Sigmoid colon (tissue), 7 donors: ENCODE results near the gene EFCAB8. TPM values are rescaled to one million over a fixed set of nuclear protein-coding genes. Genes with fewer than 3 reads are reported as not detected.
"Not testable (repeated sequence)": the region's sequence is repeated elsewhere in the genome, so short reads cannot be mapped to it uniquely, and the experiment has no call there.

ENCODE experiments used
- DNase-seq: peaks from one replicate; pipeline ENCODE4 v3.0.0-alpha.2; 2019
- H3K27ac ChIP-seq, 4 donors: fragments of 200-600 bp; sonication (generic); one replicate each; pipeline ENCODE4 v1.5.1; 2016 to 2019; ENCODE audit warnings: mild to moderate bottlenecking in 1 of 4
- H3K27me3 ChIP-seq, 3 donors: fragments of 200-600 bp; sonication (generic); one replicate each; pipeline ENCODE4 v1.5.1; 2019; ENCODE audit warnings: mild to moderate bottlenecking in 1 of 3
- H3K36me3 ChIP-seq, 4 donors: fragments of 200-600 bp; sonication (generic); one replicate each; pipeline ENCODE4 v1.5.1; 2016 to 2019
- H3K4me1 ChIP-seq, 4 donors: fragments of 200-600 bp; sonication (generic); one replicate each; pipeline ENCODE4 v1.5.1; 2017 to 2019
- H3K4me3 ChIP-seq, 4 donors: fragments of 200-600 bp; sonication (generic); one replicate each; pipeline ENCODE4 v1.5.1; 2017 to 2019; ENCODE audit warnings: mild to moderate bottlenecking in 2 of 4, moderate library complexity in 1 of 4
- H3K9me3 ChIP-seq, 4 donors: fragments of 200-600 bp in 3 of 4; sonication (generic) in 3 of 4; one replicate each; pipeline versions ENCODE4 v1.5.1 to v1.6.1; 2013 to 2019
- CTCF ChIP-seq, 4 experiments: fragments of 450-650 bp in 3 of 4; fragments of 200-600 bp in 1 of 4; IDR thresholded peaks; one replicate each; pipeline ENCODE4 v1.5.1; 2016 to 2019; ENCODE audit warnings: antibody characterized with exemption in 4 of 4, mild to moderate bottlenecking in 3 of 4, moderate library complexity in 2 of 4
- EP300 ChIP-seq, 4 donors: sonication (generic); formaldehyde crosslinking; IDR thresholded peaks; one replicate each; pipeline ENCODE4 v1.6.1; 2017; ENCODE audit warnings: antibody characterized with exemption in 4 of 4
- POLR2A ChIP-seq, 2 donors: fragments of 450-650 bp; IDR thresholded peaks; one replicate each; pipeline ENCODE4 v1.6.1; 2016; ENCODE audit warnings: antibody characterized with exemption in 2 of 2, mild to moderate bottlenecking in 2 of 2, moderate library complexity in 2 of 2
- POLR2AphosphoS5 ChIP-seq, 4 donors: sonication (generic); formaldehyde crosslinking; IDR thresholded peaks; one replicate each; pipeline ENCODE4 v1.6.1; 2017; ENCODE audit warnings: antibody characterized with exemption in 4 of 4
- WGBS, 2 donors: extraction: QIAGEN DNeasy Blood & Tissue Kit; methylation state at CpG; one replicate each; pipeline ENCODE4 v1.1.7; 2013; 5-methylcytosine and 5-hydroxymethylcytosine counted together
- intact Hi-C: fragments of 100-400 bp; cut with DNase I; formaldehyde crosslinking; loops from one replicate; pipeline ENCODE4 v1.15.1; 2023
- polyA plus RNA-seq, 3 donors: library from polyadenylated mRNA; stranded (reverse); fragments of 200-250 nt; gene quantifications; one replicate each; pipeline ENCODE4 v1.2.3, GENCODE V29; 2013
- total RNA-seq, 4 donors: library from RNA; depleted of rRNA; stranded (reverse); fragments of >200 nt; gene quantifications; one replicate each; pipeline ENCODE4 v1.1.0, GENCODE V29; 2016
- donor health status: healthy with polysubstance abuse.
- donor health status: Bipolar disorder and iron deficiency.
- donor health status: healthy.

Gene EFCAB8
- total and polyA plus RNA-seq, 7 donors: 0.06 to 0.83 (median 0.60) TPM; not detected in 3

GRCh38 chr20:32943490-32944052 lies 84.8 kb downstream of the EFCAB8 start:
- no peak for DNase-seq
- 79 to 89% methylated on average over 7 of the region's 7 CpGs for WGBS, 2 donors
- no peaks in the 10 kb centered on the region for H3K4me1 ChIP-seq
- intact Hi-C loops: no loop called here
- no peaks in the 10 kb centered on the region for H3K27me3 ChIP-seq
- no peaks in the 10 kb centered on the region for H3K9me3 ChIP-seq
- H3K36me3 ChIP-seq: no peaks in the 10 kb centered on the region
- TF ChIP-seq CTCF (IDR thresholded peaks at IDR 0.05) (no peak), POLR2A (IDR thresholded peaks at IDR 0.05) (no peak), POLR2AphosphoS5 (IDR thresholded peaks at IDR 0.05) (no peak), EP300 (IDR thresholded peaks at IDR 0.05) (no peak)
- no peak overlapping the region for H3K27ac ChIP-seq
- no peak overlapping the region for H3K4me3 ChIP-seq

GRCh38 chr20:32945710-32946221 lies 87.0 kb downstream of the EFCAB8 start:
- Histone ChIP-seq H3K27me3 (no peaks in the 10 kb centered on the region), H3K4me1 (no peaks in the 10 kb centered on the region), H3K36me3 (no peaks in the 10 kb centered on the region), H3K27ac (no peak overlapping the region), H3K9me3 (no peaks in the 10 kb centered on the region), H3K4me3 (no peak overlapping the region)
- intact Hi-C loops: no loop called here
- no peak for DNase-seq
- TF ChIP-seq POLR2AphosphoS5 (IDR thresholded peaks at IDR 0.05) (no peak), CTCF (IDR thresholded peaks at IDR 0.05) (peak in 1 of 4 experiments; percentile 11)
- 42 to 45% methylated on average over 4 of the region's 4 CpGs for WGBS, 2 donors

DNA sequence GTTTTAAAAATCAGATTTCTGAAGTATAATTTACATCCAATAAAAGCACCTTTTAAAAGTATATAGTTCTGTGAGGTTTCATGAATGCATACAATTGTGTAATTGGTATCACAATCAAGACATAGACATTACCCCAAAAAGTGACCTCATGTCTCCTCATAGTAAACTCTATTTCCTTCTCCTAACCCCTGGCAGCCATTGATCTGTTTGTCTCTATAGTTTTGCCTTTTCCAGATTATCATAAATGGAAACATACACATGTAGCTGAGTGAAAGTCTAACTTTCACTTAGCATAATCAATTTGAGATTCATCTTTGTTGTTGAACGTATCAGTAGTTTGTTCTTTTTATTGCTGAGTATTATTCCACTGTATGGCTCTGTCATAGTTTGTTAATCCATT lies 87.9 kb downstream of the EFCAB8 start:
- Histone ChIP-seq H3K36me3 (no peaks in the 10 kb centered on the region), H3K4me3 (no peak overlapping the region), H3K27ac (no peak overlapping the region), H3K9me3 (no peaks in the 10 kb centered on the region), H3K27me3 (no peaks in the 10 kb centered on the region), H3K4me1 (no peaks in the 10 kb centered on the region)
- TF ChIP-seq POLR2AphosphoS5 (IDR thresholded peaks at IDR 0.05) (no peak), EP300 (IDR thresholded peaks at IDR 0.05) (no peak), CTCF (IDR thresholded peaks at IDR 0.05) (no peak), POLR2A (IDR thresholded peaks at IDR 0.05) (no peak)
- WGBS, 2 donors: 73 to 80% methylated on average over 1 of the region's 1 CpG
- intact Hi-C loops: no loop called here
- DNase-seq: no peak

- H3K4me1 ChIP-seq, H3K27ac ChIP-seq, intact Hi-C loops, H3K4me3 ChIP-seq, H3K27me3 ChIP-seq, DNase-seq, H3K9me3 ChIP-seq, H3K36me3 ChIP-seq: not testable (repeated sequence)
- 20 to 27% methylated on average over 4 of the region's 4 CpGs for WGBS, 2 donors
These were observed 91.8 kb downstream of the EFCAB8 start for GRCh38 chr20:32950539-32950938.

GRCh38 chr20:32957459-32957858 lies 98.7 kb downstream of the EFCAB8 start:
- 86 to 89% methylated on average over 5 of the region's 5 CpGs for WGBS, 2 donors
- intact Hi-C loops: no loop called here
- no peak overlapping the region for H3K4me3 ChIP-seq
- TF ChIP-seq CTCF (IDR thresholded peaks at IDR 0.05) (no peak), POLR2A (IDR thresholded peaks at IDR 0.05) (no peak), POLR2AphosphoS5 (IDR thresholded peaks at IDR 0.05) (no peak), EP300 (IDR thresholded peaks at IDR 0.05) (no peak)
- no peaks in the 10 kb centered on the region for H3K36me3 ChIP-seq
- no peaks in the 10 kb centered on the region for H3K27me3 ChIP-seq
- peaks cover 0 to 14% (median 7%) of the 10 kb centered on the region in 4 donors for H3K9me3 ChIP-seq
- DNase-seq: peak; percentile 21
- H3K4me1 ChIP-seq: no peaks in the 10 kb centered on the region
- H3K27ac ChIP-seq: no peak overlapping the region
